Mesangial cell (primary cell): ENCODE data around the gene NR5A2. TPM values are rescaled to one million over a fixed set of nuclear protein-coding genes. Genes with fewer than 3 reads are reported as not detected.

Experiments used
- total RNA-seq: library from RNA; depleted of rRNA; stranded (reverse); fragments of >200 nt; gene quantifications from 2 replicates; pipeline ENCODE4 v1.2.3, GENCODE V29; 2015

The NR5A2 gene
- not detected in 2 replicates for total RNA-seq

DNA sequence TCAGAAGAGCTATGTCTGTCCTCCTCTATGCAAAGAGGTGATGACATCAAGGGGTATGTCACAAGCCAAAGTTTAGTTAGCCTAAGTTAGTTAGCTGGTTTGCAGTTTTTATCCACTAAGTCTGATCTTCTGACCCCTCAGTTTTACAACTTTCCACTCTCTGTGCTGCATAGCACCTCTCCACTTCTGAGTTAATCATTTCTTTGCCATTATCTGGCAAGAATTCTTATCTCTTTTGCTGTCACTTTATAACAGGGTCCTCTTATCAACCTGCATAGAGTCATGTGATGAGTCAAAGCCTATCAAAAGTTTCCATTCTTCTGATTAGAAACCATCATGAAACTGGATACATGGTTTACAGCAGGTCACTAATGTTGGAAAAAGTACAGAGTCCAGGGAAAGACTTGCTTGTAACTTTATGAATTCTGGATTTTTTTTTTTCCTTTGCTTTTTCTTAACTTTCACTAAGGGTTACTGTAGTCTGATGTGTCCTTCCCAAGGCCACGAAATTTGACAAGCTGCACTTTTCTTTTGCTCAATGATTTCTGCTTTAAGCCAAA, at the start of gene NR5A2:
NR5A2 (plus strand) TSS at position 447 of the 560 bp plus-strand sequence. CDS start 138 bp downstream, outside the sequence.

